GM18858 (cell line): Measurements from ENCODE around the gene SYT14.
"Not testable (repeated sequence)": the region's sequence is repeated elsewhere in the genome, so short reads cannot be mapped to it uniquely, and the experiment has no call there.

Experiments
- ATAC-seq: cut with Tn5 transposase; IDR thresholded peaks from one replicate; pipeline ENCODE4 v1.9.1; 2021; ENCODE audit not compliant: unreplicated experiment

Gene SYT14

DNA sequence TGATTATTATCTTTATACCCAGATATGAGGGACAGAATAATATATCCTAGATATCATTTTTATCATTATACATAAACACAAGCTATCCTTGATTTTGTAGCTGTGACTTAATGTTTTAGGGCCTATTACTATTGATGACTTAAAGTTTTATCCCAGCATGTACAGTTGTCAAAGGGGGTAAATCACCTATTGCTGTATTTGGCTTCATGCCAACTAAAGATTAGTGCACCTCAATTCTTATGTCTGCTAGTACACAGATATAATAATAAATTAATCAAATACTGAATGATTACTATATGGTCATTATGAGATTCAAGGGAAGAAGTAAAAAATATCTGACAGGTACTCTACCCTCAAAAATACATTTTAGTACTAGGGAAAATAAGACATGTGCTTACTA lies 84.0 kb downstream of the SYT14 start:
- no peak for ATAC-seq

DNA sequence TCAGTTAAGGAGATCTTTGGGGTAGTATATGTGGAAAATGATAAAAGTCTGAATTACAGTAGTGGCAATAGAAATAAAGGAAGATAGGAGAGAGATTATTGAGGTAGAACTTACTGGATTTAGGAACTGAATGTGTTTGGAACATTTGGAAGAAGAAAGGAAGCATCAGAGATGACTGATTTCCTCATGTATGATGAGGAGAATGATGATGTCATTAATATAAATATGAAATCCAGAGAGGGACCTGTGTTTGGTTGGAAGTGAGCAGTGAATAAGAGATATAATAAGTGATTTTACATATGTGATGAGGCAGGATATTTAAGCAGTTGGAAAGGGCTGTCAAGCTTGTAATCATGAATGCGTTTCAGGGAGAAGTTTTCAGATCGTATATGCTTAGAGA lies 86.3 kb downstream of the SYT14 start:
- no peak for ATAC-seq

DNA sequence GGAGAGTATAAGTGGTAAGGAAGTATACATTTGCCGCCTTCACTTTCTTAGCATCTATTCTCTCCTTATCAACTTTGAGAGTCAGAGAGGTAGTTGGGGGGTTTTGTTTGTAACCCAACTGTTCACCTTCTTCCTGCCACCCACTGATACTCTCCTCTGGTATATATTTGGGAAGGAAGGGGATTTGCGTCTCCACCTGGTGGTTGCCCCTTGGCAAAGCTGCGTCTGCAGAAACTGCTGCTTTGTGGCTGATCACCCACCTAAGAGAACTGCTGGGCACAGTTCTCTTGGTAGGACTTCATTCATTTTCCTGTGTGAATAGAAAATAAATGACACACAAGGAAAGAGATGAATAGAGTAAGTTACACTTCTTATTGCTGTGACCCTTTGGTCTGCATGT lies 87.0 kb downstream of the SYT14 start:
- ATAC-seq, result no peak

DNA sequence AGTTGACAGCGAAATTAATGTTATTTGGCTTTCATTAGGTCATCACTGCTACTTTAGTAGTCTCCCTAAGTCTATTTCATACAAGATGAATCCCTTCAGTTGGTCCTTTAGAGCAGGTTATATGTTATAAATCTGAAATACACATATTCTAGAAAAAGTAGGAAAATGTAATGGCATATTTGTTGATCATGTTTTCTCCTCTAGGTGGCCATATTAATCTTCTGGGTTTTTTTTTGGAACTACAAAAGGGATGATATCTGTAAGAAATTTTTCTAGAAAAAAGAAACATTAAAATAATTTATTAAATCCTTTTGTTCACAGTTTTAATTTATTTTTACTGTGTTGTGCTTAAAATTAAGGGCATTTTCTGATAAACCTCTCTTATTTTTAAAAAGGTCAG lies 87.9 kb downstream of the SYT14 start:
- ATAC-seq, result no peak

DNA sequence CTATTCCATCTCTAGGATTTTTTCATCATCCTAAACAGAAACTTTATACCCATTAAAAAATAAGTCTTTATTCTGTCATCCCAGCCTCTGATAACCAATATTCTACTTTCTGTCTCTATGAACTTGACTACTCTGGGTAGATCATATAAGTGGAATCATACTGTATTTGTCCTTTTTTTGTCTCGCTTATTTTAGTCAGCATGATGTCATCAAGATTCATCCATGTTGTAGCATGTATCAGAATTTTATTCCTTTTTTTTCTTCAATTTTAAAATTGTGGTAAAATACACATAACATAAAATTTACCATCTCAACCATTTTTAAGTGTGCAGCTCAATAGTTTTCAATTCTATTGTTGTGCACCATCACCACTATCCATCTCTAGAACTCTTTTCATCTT lies 90.0 kb downstream of the SYT14 start:
- no peak for ATAC-seq

DNA sequence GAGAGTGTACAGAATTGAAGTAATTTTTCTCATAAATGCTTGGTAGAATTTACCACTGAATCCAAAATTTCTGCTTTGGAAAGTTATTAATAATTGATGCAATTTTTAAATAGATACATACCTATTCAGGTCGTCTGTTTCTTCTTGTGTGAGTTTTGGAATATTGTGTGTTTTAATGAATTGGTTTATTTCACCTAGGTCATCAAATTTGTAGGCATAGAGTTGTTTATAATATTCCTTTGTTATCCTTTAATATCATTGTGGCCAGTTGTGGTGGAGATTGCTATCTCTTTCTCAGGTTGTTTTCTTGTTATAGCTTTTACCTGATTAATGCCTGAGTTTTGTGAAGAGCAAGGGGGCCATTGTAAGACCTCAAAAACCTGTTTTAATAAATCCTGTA lies 93.5 kb downstream of the SYT14 start:
- no peak for ATAC-seq

DNA sequence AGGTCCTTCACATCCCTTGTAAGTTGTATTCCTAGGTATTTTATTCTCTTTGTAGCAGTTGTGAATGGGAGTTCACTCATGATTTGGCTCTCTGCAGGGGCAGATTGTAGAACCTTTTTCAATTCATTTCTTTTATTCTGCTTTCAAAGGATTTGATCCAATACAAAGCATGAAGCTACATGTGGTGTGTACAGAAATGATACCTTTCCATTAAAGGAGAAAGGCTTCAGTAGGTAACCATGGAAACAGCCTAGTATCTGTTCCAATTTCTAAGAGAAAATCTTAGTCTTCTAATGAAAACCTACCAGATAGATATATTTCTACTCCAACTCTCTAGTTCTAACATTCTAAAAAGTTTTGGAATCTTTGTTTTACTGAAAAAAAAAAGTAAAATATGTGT lies 105.0 kb downstream of the SYT14 start:
- ATAC-seq, result no peak

DNA sequence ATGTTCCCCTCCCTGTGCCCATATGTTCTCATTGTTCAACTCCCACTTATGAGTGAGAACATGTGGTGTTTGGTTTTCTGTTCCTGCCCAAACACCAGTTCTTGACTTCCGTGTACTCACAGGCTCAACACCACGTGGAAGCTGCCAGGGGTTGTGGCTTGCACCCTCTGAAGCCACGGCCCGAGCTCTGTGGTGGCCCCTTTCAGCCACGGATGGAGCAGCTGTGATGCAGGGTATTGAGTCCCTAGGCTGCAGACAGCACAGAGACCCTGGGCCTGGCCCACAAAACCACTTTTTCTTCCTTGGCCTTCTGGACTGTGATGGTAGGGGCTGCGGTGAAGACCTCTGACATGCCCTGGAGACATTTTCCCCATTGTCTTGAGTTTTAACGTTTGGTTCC lies 111.6 kb downstream of the SYT14 start:
- ATAC-seq, result no peak

DNA sequence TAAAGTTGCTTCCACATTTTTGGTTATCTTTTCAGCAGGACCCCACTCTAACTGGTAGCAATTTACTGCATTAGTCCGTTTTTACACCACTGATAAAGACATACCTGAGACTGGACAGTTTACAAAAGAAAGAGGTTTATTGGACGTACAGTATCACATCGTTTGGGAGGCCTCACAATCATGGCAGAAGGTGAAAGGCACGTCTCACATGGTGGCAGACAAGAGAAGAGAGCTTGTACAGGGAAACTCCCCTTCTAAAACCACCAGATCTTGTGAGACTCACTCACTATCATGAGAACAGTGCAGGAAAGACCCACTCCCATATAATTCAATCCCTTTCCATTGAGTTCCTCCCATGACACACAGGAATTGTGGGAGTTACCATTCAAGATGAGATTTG lies 112.5 kb downstream of the SYT14 start:
- ATAC-seq, result not testable (repeated sequence)

DNA sequence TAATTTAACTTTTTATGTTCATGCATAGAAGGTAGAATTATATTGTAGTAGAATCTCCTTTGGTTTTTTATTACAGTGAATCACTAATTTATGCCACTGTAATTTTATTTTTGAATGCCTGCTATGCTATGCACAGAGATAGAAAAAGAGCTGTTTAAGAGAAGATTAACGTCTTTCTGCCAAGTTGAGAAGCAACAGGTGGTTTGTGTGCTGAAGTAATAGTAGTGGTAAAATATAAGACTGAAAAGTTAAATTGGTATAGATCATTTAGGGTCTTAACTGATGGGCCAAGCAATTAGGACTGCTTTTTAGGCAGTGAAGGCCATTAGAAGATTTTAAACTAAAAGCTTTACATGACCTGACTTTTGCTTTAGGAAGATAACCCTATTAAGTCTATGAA lies 115.1 kb downstream of the SYT14 start:
- ATAC-seq, result no peak

DNA sequence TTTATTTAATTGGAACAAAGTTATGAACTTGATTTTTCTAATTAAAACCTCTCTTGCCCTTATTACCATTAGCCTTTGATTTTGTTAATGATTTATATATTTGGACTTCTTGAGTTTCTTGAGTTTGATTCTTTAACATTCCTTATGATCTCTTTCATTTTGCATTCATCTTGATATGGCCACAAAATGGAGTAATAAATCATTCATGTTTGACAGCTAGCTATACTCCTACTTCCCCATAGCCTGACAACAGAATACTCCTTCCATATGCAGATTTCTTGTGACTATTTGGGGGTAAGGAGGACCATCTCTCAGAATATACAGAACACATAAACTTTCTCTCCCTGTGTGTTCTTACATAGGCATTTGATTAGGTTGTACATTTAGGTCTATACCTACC lies 119.6 kb downstream of the SYT14 start:
- ATAC-seq, result no peak

DNA sequence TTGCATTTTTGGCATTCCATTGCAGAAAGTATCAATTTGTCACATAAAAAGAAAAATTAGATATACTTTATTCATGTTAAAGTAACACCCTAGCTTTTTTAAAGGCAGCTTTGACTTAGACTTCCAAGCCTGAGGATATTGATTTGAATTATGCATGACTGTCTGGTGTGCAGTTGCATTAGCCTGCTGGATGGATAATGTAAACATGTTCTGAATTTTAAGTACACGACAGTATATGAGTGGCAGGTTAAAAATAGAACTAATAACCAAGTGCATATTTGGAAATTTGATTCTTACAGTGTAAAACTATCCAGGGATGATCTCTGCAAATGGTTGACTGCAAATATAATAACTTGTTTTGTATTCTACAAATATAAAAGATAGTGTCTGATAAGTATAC lies 124.0 kb downstream of the SYT14 start:
- ATAC-seq, result no peak

DNA sequence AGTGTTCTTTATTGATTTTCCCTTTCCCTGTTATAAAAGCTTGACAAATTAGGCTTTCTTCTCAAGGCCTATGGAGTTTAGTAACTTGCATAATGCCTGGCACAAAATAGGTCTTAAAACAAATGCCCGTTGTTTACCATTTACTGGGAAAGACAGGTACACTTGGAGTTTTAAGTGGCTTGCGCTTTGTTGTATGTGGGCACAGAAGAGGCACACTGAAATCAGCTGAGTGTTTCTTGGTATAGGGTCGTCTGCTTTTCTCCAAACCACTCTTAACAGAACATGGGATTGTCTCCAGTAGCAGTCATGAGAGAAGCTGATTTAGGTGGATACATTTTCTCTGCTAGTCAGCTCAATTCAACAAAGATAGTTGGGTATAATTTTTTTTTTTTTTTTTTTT lies 132.5 kb downstream of the SYT14 start:
- ATAC-seq, result no peak

DNA sequence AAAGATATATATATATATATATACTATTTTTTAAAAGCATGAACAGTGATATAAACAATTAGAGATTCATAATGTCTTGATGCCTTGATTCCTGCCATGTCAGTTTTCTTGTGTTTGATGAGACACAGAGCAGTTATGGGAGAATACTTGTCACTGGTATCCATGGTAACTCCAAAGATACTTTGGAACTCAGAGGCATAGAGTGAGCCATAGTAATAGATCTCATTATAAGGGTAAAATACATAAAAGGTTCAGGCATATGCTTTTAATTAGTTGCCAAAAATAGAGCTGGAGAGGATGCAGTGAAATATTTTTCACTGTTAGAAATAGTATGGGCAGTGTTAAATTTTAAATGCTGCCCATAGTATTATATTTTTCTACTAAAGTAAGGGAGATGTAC lies 134.1 kb downstream of the SYT14 start:
- no peak for ATAC-seq

DNA sequence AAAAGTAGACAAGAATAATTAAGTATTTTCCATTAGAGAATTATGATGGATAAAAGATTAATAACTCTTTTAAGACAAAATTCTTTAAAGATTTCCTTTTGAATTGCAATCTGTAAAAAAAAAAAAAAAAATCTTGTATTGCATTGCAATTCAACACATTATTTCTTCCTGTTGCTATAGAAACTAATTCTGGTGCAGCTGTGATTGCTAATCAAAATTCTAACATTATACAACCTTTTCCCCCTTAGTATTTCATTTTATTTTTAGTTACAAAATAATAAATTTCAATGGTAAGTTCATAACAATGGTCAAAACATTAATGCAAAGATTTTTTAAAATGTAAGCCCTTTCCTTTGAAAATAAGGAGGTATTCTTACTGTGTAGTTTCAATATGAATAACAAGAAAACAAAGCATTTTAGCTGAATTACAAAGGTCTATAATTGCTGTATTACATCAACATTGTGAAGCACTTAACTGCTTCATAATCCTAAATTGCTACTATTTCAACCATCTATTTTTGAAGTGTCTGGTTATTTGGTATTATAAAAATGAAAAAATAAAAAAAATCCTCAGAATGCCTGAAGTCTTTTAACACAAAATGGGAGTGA lies 135.0 kb downstream of the SYT14 start:
- ATAC-seq, result no peak

DNA sequence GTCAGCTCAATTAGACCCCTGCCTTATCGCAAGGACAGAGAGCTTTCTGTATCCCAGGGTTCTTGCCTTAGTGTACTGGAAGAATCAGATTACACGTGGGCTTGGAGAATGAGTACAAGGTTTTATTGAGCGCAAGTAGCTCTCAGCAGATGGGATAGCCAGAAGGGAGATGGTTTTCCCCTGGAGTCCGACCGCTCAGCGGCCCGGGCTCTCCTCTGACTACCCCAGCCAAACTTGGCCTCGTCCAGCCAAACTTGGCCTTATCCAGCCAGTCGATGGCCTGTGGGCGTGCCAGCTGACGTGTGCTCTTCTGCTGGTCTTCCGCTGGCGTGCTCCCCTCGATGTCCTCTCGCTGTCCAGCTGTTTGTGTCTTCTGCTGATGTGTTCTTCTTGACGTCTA lies 136.9 kb downstream of the SYT14 start:
- ATAC-seq, result no peak

DNA sequence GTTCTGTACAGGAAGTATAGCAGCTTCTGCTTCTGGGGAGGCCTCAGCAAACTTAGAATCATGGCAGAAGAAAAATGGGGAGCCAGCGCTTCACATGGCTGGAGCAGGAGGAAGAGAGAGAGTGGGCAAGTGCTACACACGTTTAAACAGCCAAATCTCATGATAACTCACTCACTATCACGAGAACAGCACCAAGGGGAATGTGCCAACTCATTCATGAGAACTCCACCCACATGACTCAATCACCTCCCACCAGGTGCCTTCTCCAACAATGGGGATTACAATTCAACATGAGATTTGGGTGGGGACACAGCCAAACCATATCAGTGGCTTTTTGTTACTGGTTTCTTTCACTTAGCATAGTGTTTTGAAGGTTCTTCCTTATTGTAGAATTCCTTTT lies 138.6 kb downstream of the SYT14 start:
- ATAC-seq, result no peak

DNA sequence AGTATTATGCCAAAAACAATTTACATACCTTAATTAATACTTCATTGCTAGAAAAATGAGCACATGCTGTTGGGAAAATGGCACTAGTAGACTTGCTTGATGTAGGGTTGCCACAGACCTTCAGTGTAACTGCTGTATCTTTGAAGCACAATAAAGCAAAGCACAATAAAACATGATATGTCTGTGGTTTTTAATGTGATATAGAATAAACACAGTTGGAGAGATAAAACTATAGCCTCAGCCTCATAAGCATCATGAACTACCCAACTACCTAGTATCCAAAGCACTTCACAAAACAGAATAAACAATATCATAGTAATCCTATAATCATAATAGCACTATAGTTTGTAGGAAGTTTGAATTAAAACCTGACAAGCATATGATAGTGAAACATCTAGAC lies 143.5 kb downstream of the SYT14 start:
- no peak for ATAC-seq

DNA sequence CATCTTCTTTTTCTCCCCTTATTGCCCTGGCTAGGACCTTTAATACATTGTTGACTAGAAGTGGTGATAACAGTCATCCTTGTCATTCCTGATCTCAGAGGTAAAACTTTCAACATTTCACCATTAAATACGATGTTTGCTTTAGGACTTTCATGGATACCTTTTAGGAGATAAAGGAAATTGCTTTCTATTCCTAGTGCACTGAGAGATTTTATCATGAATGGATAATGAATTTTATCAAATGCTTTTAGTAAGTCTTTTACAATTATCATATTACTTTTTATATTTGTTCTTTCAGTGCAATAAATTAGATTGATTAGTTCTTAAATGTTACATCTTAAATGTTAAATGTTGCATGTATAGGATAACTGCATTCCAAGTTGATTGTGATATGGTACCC lies 147.3 kb downstream of the SYT14 start:
- ATAC-seq, result no peak

DNA sequence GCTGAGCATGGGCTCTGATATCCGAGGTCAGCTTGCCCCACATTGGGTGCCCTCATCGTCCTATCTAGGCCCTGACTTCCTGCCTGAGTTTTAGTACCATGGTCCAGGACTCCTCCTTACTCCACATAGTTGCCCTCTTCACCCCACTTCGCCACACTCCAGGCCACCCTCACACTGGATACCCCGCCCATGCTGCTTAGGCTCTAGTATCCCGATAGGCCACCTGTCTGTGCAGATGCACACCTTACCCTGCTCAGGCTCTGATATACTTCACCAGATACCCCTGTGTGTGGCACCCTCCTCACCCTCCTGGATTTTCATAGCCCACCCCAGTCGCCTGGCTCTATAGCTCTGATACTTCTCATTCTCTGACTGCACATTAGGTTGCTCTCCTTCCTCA lies 149.0 kb downstream of the SYT14 start:
- no peak for ATAC-seq

DNA sequence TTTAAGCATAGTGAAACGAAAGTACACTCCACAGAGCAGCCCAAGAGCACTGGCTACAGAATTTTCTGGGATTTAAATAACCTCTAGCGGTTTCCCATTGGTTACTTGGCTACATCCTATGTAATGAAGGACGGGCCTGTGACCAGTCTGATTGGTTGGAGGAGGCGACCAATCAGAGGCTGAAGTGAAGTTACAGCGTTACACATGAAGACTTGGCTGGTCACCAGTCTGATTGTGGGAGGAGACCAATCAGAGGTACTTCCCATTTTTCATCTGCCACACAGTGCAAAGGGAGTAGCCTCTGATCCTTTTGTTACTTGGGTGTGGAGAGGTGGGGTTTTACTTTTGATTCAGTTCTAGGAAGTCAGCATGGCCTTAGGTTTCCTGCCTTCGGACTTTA lies 151.8 kb downstream of the SYT14 start:
- no peak for ATAC-seq

DNA sequence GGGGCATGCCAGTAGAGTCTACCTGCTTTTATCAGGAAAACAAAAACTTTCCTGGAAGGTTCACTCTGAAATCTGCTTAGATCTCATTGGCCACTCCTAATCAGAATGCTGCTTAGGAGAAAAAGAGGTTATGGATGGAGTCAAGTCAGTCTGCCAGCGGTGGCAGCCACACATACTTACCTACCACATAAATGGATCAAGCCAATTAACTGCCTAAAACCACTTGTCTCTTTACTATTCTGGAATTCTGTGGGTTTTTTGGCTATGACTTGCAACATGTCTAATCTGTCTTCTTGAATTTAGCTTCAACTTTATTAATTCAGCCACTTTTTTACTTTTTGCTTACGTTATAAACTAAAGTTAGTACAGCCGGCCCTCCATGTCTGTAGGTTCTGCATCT lies 154.3 kb downstream of the SYT14 start:
- no peak for ATAC-seq

DNA sequence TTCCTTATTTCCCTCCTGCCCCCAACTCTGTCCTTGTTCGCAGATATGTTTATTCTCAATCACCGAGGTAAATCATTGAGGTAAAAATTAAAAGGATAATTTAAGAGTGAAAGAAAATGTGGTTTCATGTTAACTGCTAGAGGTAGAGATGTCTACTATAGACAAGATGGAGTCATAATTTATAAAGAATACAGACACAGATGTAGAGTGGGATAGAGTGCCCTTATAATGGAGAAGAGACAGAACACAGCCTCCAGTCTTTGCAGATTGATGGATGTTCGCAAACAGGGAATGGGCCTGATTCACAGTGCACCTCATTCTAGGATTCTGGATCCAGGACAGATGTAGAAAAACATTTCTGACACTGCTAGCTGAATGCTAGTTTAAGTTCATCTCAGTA lies 155.4 kb downstream of the SYT14 start:
- ATAC-seq, result no peak

DNA sequence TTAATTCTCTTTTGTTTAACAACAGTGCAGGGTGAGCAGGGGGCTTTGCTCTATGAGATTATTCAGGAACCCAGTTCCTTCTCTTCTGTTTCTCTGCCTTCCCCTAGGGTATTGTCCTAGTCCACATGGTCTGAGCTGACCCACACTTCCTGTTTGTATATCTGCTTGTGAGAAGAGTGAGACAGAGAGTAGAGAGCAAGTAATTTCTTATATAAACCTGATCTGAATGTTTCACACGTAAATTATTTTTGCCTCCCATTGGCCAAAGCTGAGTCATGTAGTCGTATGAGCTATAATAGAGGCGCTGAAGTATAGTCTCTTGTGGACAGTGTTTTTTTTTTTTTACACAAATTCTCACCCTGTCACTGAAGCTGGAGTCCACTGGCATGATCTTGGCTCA lies 160.3 kb downstream of the SYT14 start:
- no peak for ATAC-seq
